Stimulated activated naive B cell treated with anti-CD40 and anti-IgM and Interleukin-4, amounts not matched to agents 10 μg/mL and 1 μg/mL and 100 μg/mL, for 72 hours (primary cell): ENCODE measurements around the gene XIRP2.
"Not testable (repeated sequence)": the region's sequence is repeated elsewhere in the genome, so short reads cannot be mapped to it uniquely, and the experiment has no call there.

Experiments
- ATAC-seq, 2 donors: fragments of 150-1000 bp; cut with Tn5 transposase; replicated peaks; 2 replicates each; pipeline ENCODE4 v1.10.0; 2021; ENCODE audit warnings: moderate library complexity in 1 of 2
- DNase-seq: peaks from one replicate; pipeline ENCODE4 v3.0.0; 2021
- H3K27ac Mint-ChIP-seq: one replicate; pipeline ENCODE4 v1.8.0; 2022; ENCODE audit warnings: mild to moderate bottlenecking, mixed read lengths
- H3K27me3 Mint-ChIP-seq, 2 donors: one replicate each; pipeline ENCODE4 v1.8.0; 2022; ENCODE audit warnings: mixed read lengths in 2 of 2
- H3K36me3 Mint-ChIP-seq, 2 donors: one replicate each; pipeline ENCODE4 v1.8.0; 2022; ENCODE audit warnings: mixed read lengths in 2 of 2, mild to moderate bottlenecking in 1 of 2
- H3K4me1 Mint-ChIP-seq, 2 donors: one replicate each; pipeline ENCODE4 v1.8.0; 2022; ENCODE audit warnings: mixed read lengths in 2 of 2, mild to moderate bottlenecking in 1 of 2
- H3K4me3 Mint-ChIP-seq, 2 donors: one replicate each; pipeline ENCODE4 v1.8.0; 2022; ENCODE audit warnings: mild to moderate bottlenecking in 2 of 2, mixed read lengths in 2 of 2, moderate library complexity in 1 of 2
- H3K9me3 Mint-ChIP-seq, 2 donors: one replicate each; pipeline ENCODE4 v1.8.0; 2022; ENCODE audit warnings: mixed read lengths in 2 of 2, mild to moderate bottlenecking in 1 of 2

Gene XIRP2

GRCh38 chr2:166969486-166969885, 81.2 kb downstream of the XIRP2 start:
- H3K4me1 Mint-ChIP-seq = no peaks in the 10 kb centered on the region
- no peak overlapping the region for H3K4me3 Mint-ChIP-seq
- DNase-seq = no peak
- ATAC-seq = no peak
- no peaks in the 10 kb centered on the region for H3K36me3 Mint-ChIP-seq
- H3K27me3 Mint-ChIP-seq = no peaks in the 10 kb centered on the region
- H3K27ac Mint-ChIP-seq = no peak overlapping the region
- H3K9me3 Mint-ChIP-seq = no peaks in the 10 kb centered on the region

- Mint-ChIP-seq H3K27me3 (no peaks in the 10 kb centered on the region), H3K4me3 (no peak overlapping the region), H3K36me3 (no peaks in the 10 kb centered on the region), H3K4me1 (no peaks in the 10 kb centered on the region), H3K9me3 (no peaks in the 10 kb centered on the region), H3K27ac (no peak overlapping the region)
- DNase-seq = no peak
- ATAC-seq = no peak
These were observed 83.7 kb downstream of the XIRP2 start for GRCh38 chr2:166972002-166972401.

- no peak overlapping the region for H3K4me3 Mint-ChIP-seq
These were observed 84.1 kb downstream of the XIRP2 start for GRCh38 chr2:166972418-166972817.

GRCh38 chr2:166984188-166984587, 95.9 kb downstream of the XIRP2 start:
- Mint-ChIP-seq H3K9me3 (peaks cover 8 to 10% of the 10 kb centered on the region in 2 donors), H3K4me1 (no peaks in the 10 kb centered on the region), H3K4me3 (no peak overlapping the region), H3K27me3 (no peaks in the 10 kb centered on the region), H3K27ac (no peak overlapping the region), H3K36me3 (no peaks in the 10 kb centered on the region)
- no peak for DNase-seq
- no peak for ATAC-seq

More at GRCh38 chr2:166972418-166972817, 84.1 kb downstream of the XIRP2 start:
- ATAC-seq (no peak), DNase-seq (no peak)
- no peak overlapping the region for H3K27ac Mint-ChIP-seq
- H3K27me3 Mint-ChIP-seq = no peaks in the 10 kb centered on the region
- H3K9me3 Mint-ChIP-seq = no peaks in the 10 kb centered on the region
- no peaks in the 10 kb centered on the region for H3K36me3 Mint-ChIP-seq
- H3K4me1 Mint-ChIP-seq = no peaks in the 10 kb centered on the region

- H3K4me3 Mint-ChIP-seq = no peak overlapping the region
- ATAC-seq = no peak
- no peak overlapping the region for H3K27ac Mint-ChIP-seq
- no peaks in the 10 kb centered on the region for H3K36me3 Mint-ChIP-seq
- H3K4me1 Mint-ChIP-seq = no peaks in the 10 kb centered on the region
- peaks cover 8 to 10% of the 10 kb centered on the region in 2 donors for H3K9me3 Mint-ChIP-seq
- H3K27me3 Mint-ChIP-seq = no peaks in the 10 kb centered on the region
- DNase-seq = no peak
These were observed 96.5 kb downstream of the XIRP2 start for GRCh38 chr2:166984797-166985196.

GRCh38 chr2:166994588-166995336, 106.5 kb downstream of the XIRP2 start:
- peaks cover 0 to 2% of the 10 kb centered on the region in 2 donors for H3K9me3 Mint-ChIP-seq
- H3K27me3 Mint-ChIP-seq = no peaks in the 10 kb centered on the region
- no peaks in the 10 kb centered on the region for H3K36me3 Mint-ChIP-seq
- no peaks in the 10 kb centered on the region for H3K4me1 Mint-ChIP-seq
- ATAC-seq (no peak), DNase-seq (no peak)
- no peak overlapping the region for H3K4me3 Mint-ChIP-seq
- no peak overlapping the region for H3K27ac Mint-ChIP-seq

- no peak overlapping the region for H3K27ac Mint-ChIP-seq
- no peaks in the 10 kb centered on the region for H3K27me3 Mint-ChIP-seq
- DNase-seq = no peak
- ATAC-seq = no peak
- H3K9me3 Mint-ChIP-seq = peaks cover 0 to 4% of the 10 kb centered on the region in 2 donors
- H3K4me1 Mint-ChIP-seq = no peaks in the 10 kb centered on the region
- H3K4me3 Mint-ChIP-seq = no peak overlapping the region
- no peaks in the 10 kb centered on the region for H3K36me3 Mint-ChIP-seq
These were observed 108.2 kb downstream of the XIRP2 start for GRCh38 chr2:166996465-166996864.

- H3K27me3 Mint-ChIP-seq = no peaks in the 10 kb centered on the region
- H3K27ac Mint-ChIP-seq = no peak overlapping the region
- H3K36me3 Mint-ChIP-seq = no peaks in the 10 kb centered on the region
- no peaks in the 10 kb centered on the region for H3K4me1 Mint-ChIP-seq
- no peak overlapping the region for H3K4me3 Mint-ChIP-seq
- DNase-seq (no peak), ATAC-seq (no peak)
- peaks cover 0 to 4% of the 10 kb centered on the region in 2 donors for H3K9me3 Mint-ChIP-seq
These were observed 112.9 kb downstream of the XIRP2 start for GRCh38 chr2:167001165-167001564.

GRCh38 chr2:167005096-167005495, 116.8 kb downstream of the XIRP2 start:
- no peaks in the 10 kb centered on the region for H3K4me1 Mint-ChIP-seq
- DNase-seq (no peak), ATAC-seq (no peak)
- H3K9me3 Mint-ChIP-seq = peaks cover 0 to 2% of the 10 kb centered on the region in 2 donors
- no peaks in the 10 kb centered on the region for H3K36me3 Mint-ChIP-seq
- no peak overlapping the region for H3K27ac Mint-ChIP-seq
- H3K4me3 Mint-ChIP-seq = no peak overlapping the region
- no peaks in the 10 kb centered on the region for H3K27me3 Mint-ChIP-seq

- Mint-ChIP-seq H3K27ac (no peak overlapping the region), H3K9me3 (no peaks in the 10 kb centered on the region), H3K36me3 (no peaks in the 10 kb centered on the region), H3K4me1 (no peaks in the 10 kb centered on the region), H3K4me3 (no peak overlapping the region), H3K27me3 (no peaks in the 10 kb centered on the region)
- ATAC-seq = no peak
- no peak for DNase-seq
These were observed 124.9 kb downstream of the XIRP2 start for GRCh38 chr2:167013227-167013626.

- Mint-ChIP-seq H3K4me1 (no peaks in the 10 kb centered on the region), H3K27ac (no peak overlapping the region), H3K9me3 (no peaks in the 10 kb centered on the region), H3K36me3 (no peaks in the 10 kb centered on the region), H3K4me3 (no peak overlapping the region), H3K27me3 (no peaks in the 10 kb centered on the region)
- ATAC-seq = no peak
- DNase-seq = no peak
These were observed 127.5 kb downstream of the XIRP2 start for GRCh38 chr2:167015806-167016205.

- DNase-seq (no peak), ATAC-seq (no peak)
- H3K27ac Mint-ChIP-seq = no peak overlapping the region
- H3K9me3 Mint-ChIP-seq = no peaks in the 10 kb centered on the region
- no peaks in the 10 kb centered on the region for H3K36me3 Mint-ChIP-seq
- no peaks in the 10 kb centered on the region for H3K4me1 Mint-ChIP-seq
- H3K27me3 Mint-ChIP-seq = no peaks in the 10 kb centered on the region
- no peak overlapping the region for H3K4me3 Mint-ChIP-seq
These were observed 128.7 kb downstream of the XIRP2 start for GRCh38 chr2:167017021-167017420.

GRCh38 chr2:167018590-167018989, 130.3 kb downstream of the XIRP2 start:
- no peaks in the 10 kb centered on the region for H3K4me1 Mint-ChIP-seq
- ATAC-seq (no peak), DNase-seq (no peak)
- no peak overlapping the region for H3K4me3 Mint-ChIP-seq
- no peaks in the 10 kb centered on the region for H3K36me3 Mint-ChIP-seq
- no peak overlapping the region for H3K27ac Mint-ChIP-seq
- H3K9me3 Mint-ChIP-seq = no peaks in the 10 kb centered on the region
- H3K27me3 Mint-ChIP-seq = no peaks in the 10 kb centered on the region

GRCh38 chr2:167028503-167028902, 140.2 kb downstream of the XIRP2 start:
- H3K27me3 Mint-ChIP-seq = no peaks in the 10 kb centered on the region
- H3K4me1 Mint-ChIP-seq = no peaks in the 10 kb centered on the region
- H3K36me3 Mint-ChIP-seq = no peaks in the 10 kb centered on the region
- ATAC-seq (no peak), DNase-seq (no peak)
- no peak overlapping the region for H3K4me3 Mint-ChIP-seq
- H3K9me3 Mint-ChIP-seq = peaks cover 11 to 17% of the 10 kb centered on the region in 2 donors
- no peak overlapping the region for H3K27ac Mint-ChIP-seq

GRCh38 chr2:167034976-167035375, 146.7 kb downstream of the XIRP2 start:
- not testable (repeated sequence) for DNase-seq, ATAC-seq, H3K27me3 Mint-ChIP-seq, H3K36me3 Mint-ChIP-seq, H3K4me3 Mint-ChIP-seq, H3K27ac Mint-ChIP-seq, H3K4me1 Mint-ChIP-seq
- peaks cover 13 to 23% of the 10 kb centered on the region in 2 donors for H3K9me3 Mint-ChIP-seq
